Measurements from ENCODE around the gene BACH2. TPM values are rescaled to one million over a fixed set of nuclear protein-coding genes. Genes with fewer than 3 reads are reported as not detected.

BACH2 gene
- total RNA-seq, 1 donor from 2014 or later, result 11.9 TPM

DNA sequence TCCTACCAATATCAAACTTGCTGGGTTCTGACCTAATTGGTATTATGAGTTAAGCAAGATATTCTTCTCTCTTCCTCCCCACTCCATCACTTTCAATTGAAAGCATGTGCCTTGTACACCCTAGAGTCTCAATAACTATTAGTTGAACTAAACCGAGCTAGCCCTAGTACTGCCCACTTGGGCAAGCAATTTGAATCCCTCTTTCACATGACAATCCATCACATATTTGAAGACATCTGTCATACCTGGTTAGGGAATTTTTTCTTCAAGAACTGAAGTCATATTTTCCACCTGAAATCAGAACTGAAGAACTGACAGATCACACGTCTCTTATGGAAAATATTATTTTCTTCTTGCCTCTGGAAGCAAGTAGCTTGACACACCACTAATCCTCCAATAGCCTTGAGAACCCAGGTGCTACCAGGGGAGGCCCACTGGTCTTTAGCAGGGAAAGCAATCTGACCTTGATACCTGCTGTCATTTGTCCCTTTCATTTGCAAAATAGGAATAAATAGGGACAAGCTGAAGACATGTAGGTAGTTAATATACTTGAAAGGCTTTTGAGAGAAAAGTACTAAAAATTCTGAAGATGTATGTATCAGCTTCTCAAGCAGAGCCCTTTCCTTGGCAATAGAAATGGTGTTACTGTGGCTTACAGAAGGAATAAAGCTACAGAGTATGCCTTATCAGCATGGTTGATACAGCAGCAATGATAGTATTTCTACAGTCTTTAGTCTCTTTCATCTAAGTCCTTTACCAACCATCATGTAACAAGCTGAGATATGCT, 331.0 kb downstream of the BACH2 start:
- no peak for DNase-seq

DNA sequence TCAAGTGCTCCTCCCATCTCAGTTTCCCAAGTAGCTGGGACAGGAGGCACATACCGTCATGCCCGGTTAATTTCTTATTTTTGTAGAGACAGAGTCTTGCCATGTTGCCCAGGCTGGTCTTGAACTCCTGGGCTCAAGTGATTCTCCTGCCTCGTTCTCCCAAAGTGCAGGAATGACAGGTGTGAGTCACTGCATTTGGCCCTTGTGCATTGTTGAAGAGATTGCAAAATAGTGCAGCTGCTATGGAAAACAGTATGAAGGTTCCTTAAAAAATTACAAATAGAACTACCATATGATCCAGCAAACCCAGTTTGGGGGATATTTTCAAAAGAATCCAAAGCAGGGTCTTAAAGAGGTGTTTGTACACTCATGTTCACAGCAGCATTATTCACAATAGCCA, 333.3 kb downstream of the BACH2 start:
- no peak for DNase-seq

DNA sequence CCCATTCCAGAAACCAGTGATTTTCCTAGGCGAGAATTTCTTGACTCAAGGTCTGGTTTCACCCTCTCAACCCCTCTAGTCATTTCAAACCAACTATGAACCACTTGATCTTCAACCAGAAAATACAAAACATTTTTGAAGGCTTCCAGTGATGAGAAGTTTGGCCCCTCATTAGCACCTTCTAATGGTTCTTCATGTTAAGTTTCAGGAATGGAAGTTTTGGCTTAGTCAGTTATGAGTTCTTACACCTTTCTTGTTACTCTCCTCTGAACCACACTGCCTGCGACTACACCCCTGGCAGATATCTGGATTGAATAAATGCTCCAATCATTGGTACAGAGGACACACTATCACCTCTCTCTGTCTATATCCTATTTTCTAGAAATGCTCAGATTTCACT, 335.2 kb downstream of the BACH2 start:
- no peak for DNase-seq

DNA sequence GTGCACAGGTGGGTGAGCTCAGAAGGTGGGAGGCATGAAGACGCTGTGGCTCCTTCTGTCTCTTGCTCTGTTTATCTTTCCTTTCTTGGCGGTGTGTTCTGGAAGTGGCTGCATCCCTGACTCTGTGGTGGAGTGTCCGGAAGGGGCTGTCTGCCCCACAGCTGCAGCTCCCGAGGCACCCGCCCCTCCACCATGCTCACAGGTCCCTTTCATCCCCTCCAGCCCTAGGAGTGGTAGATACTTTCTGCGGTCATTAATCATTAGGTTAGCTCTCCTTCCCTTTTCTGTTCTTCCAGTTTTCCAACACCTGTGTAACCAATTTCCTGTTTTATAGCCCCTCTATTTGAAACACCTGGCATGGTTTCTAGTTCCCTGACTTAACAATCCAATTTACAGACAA, 336.8 kb downstream of the BACH2 start:
- no peak for DNase-seq

DNA sequence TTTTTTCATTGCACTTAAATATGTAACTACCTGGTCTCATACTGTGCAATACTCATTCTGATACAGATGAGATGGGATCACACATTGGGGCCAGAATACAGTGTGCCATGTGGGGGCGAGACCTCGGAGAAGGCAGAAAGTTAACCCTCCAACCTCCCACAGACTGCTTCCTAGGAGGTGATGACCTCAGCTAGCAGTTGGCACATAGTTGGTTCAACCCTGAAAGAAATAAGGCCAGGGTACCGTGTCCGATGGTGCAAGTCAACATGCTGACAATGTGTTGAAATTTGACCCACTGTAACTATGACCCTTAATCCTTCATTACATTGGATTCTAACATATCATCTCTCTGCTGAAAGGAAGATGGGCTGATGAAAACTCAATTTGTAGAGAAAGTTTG, 340.5 kb downstream of the BACH2 start:
- no peak for DNase-seq

DNA sequence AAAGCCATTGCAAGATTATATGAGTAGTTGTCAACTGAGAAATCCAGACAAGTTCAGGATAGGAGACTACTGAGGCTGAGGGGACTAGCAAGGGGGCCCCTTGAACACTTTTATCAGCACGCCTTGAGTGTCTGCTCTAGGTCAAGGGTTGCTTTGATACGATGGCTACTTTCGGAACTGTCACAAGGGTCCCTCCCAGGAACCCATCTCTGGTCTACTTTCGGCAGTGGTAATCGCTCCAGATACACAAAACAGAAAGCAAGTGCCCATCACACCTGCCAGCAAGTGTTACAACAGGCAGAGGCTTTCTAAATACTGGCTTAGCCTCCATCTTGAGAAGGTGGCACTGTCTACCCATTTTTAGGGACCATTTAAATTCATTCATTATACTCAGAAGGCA, 341.3 kb downstream of the BACH2 start:
- no peak for DNase-seq

DNA sequence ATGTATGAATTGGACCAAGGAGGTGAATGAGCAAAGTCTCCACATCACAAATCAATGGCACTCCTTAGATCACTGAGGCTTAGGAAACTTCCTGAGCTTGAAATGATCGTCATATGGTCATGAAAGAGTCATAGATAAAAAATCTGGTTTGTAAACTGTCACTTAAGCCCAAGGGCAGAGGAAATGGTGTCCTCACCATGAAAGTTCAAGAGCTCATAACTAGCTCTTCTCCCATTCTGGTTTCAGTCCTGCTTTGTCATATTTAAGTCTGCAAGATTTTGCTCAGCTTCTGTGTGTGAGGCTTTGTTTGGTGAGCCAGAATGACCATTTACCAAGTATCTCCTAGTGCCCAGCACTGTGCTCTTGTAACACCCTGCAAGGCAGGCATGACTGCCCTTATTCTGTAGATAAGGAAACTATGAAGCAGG, 341.9 kb downstream of the BACH2 start:
- DNase-seq, result no peak

DNA sequence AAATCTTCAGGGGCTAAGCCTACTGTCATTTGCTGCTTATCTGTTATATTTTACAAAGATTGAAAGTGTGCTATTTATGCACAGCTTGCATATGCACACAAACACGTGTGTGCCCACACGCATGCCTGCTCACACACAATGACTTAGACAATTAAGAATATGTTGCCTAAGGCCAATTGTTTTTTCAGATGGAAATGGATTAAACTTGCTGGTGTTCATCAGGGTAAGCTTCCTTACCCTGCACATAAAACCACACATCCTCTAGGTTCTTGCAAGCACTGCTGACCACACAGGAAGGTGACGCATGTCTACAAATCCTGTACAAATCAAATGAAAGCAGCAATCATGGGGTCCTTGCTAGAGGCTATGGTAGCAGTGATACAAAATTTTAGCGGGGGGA, 344.0 kb downstream of the BACH2 start:
- DNase-seq, result no peak

DNA sequence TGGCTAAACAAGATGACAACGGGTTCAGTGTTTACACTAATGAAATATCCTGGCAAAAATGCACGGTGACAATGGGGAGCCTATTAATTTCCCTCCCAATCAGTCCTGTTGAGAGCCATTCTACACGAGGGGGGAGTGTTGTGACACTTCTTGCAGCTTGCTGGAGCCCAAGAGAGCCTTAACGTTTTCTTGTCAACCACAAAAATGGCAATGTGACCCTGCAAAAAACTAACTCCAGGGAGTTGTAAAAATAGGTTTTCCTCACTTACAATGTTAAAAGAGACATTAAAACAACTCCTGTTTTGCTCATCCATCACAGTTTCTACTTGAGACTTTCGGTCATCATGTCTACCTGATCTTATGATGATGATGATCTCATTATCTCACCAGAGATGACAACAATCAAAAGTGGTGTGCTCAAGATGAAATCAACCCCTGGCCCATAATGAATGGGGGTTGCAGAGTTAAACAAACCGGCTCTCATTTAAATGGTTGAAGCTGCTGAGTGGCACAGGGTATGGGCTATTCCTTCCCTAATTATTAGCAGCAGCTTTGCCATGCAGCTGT, 344.5 kb downstream of the BACH2 start:
- no peak for DNase-seq

DNA sequence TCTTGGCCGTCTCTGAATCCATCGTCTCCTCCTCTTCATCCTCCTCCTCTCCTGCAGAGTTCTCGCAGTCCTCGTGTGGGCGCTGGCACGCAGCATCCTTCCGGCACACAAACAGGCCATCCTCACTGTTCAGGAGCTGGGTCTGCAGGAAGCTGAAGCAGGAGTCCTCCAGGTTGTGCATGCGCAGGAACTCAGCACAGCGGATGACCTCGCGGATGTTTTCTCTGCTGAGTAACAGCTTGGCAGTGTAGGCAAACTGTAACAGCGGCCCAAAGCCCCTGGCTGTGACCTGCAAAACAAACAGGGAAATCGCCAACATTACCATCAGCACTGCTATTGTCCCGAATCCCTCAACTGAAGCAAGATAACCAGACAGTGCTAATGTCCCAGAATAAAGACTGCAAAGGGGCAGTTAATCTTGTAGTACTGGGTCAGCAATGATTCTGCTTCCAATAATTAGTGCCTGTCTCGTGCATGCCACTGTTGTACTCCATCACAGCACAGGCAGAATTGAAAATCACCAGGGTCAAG, 345.0 kb downstream of the BACH2 start:
- no peak for DNase-seq

DNA sequence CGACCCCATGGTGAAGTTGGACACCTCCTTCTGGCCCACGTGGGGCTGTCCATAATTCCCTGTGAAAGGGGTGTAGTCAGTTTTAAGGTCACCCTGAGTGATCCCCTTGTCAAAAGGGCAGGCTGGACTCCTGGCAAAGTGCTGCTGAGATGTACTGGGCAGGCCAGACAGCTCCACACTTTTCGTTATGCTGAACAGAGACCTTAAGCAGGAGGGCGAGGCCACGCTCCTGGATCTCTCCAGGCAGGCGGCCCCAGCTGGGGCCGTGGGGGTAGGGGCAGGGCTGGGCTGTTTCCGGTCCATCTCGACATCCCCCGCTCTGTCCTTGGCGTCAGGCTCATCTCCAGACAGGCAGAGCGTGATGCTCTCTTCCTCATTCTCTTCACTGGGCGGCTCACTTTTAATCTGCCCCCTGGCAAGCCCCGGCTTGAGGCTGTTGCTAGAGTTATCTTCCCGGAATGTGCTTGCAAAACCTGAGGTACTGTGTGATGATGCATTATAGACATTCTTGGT, 345.7 kb downstream of the BACH2 start:
- DNase-seq, result no peak

DNA sequence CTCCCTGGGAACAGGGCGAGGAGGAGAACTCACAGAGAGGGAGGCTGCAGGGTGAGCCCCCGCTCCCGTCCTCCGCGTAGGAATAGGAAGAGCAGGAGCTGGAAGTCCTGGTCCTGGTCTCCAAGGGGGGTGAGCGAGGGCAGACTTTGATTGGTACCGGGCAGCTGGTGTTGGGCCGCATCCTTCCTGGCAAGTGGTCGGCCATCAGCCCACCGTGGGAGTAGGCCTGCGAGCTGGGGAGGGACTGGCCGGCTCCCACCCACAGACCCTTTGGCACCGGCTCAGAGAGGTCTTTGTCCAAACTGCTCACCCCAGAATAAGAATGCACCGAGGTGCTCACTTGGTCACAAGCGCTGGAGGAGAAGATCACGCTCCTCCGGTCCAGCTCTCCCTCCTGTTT, 346.2 kb downstream of the BACH2 start:
- no peak for DNase-seq

DNA sequence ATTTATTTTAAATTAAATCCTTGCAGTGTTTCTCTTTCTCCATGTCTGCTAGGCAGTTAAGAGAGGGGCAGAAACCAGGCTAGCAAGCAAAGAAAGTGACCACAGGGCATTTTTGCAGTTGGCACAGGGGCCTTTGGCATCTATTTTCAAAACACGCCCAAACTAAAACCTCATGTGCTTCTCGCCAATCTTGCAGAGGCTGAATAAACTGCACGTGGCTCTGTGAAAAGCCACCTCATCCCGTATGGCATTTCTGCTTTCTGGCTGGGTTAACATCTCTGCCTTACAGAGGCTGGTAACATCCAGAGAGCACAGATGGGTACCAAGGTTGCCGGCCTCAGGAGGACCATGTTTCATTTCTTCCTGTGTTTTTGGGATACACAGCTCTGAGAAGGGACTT, 347.8 kb downstream of the BACH2 start:
- DNase-seq, result no peak

DNA sequence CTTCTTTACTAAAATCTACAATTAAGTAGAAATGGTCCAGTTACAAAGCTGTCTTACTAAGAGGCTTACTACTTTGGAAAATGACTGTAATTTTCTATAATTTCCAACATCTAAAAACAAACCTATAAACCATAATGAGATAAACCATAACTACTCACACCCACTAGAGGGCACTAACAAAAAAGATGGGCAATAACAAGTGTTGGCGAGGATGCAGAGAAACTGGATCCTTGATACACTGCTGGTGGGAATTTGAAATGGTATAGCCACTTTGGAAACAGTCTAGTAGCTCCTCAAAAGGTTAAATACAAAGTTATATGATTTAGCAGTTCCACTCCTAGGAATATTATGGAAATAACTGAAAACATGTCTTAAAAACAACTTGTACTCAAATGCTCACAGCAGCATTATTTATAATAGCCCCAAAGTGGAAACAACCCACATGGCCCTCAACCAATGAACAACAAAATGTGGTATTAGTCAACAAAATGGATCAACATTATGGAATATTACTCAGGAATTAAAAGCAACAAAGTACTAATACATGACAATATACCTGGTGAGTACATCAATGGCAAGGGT, 351.7 kb downstream of the BACH2 start:
- DNase-seq, result no peak

DNA sequence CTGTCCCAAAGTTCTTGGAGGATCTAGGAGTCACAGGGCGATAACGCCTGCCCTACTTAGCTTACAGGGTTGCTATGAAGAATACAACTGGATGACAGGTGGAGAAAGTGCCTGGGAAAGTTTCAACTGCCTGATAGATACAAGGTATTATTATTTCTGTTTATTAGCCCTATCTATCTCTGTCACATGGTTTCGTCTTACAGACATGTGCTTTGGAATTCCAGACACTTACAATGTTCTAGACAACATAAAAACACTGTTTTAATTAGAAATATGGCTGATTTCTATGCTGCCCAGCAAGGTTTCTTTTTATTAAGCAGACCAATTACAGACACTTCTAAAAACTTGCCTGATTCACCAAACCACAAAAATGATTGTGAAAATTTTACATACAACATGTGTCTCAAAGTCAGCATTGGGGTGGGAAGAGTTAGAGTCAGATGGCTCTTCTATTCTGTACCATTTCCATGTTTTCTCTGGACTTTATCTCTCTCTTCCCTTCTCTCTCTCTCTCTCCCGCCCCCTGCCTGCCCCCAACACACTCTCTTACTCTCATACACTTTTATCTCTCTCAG, 352.4 kb downstream of the BACH2 start:
- no peak for DNase-seq

DNA sequence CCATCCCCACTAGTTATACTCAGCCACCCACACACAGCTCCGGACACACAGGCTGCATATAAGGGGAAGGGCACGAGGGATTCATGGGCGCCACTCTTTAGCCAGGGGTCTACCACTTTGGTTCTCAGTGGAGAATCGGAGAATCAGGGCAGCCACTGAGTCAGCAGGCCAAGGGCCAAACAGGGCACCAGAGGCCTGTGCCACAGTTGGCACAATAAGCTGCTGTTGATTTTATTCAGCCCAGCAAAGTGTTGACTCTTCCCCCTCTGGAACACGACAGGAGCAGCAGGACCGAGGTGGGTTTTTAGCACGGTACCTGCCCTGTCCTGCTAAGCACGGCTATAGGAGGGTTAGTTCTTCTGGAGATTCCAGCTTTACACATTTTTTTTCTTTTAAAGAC, 354.0 kb downstream of the BACH2 start:
- no peak for DNase-seq

DNA sequence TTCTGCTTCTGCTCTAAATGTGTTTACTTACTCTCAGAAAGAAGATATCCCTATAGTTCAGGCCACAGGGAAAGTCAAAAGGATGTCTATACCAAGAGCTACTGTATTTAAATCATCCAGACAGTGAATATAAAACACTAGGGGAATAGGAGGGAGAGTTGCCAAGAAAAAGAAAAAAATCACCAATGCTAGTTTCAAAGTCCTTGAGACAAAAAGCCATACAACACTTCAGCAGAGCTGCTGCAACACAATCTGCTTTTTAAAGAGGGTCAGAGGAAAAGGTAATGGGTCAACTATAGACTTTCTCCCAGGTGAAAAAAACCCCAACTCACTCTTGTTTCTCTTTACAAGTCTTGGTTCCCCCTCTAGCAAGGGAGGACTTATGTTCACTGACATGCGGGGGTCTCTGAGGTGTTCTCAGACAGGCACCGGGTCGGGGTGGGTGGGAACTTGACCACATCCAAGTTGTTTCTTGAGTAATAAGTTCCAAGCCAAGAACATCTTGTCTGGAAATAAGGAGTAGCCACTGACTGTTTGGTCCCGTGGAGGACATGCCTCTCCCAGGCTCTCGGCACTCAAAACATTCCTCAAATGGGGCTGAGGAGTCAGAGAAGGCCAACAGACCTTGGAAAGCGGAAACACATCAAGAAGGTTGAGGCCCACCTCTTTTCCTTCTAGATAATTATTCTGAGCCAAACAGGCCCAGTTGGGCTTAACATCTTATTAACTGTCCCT, 354.7 kb downstream of the BACH2 start:
- DNase-seq, result no peak

DNA sequence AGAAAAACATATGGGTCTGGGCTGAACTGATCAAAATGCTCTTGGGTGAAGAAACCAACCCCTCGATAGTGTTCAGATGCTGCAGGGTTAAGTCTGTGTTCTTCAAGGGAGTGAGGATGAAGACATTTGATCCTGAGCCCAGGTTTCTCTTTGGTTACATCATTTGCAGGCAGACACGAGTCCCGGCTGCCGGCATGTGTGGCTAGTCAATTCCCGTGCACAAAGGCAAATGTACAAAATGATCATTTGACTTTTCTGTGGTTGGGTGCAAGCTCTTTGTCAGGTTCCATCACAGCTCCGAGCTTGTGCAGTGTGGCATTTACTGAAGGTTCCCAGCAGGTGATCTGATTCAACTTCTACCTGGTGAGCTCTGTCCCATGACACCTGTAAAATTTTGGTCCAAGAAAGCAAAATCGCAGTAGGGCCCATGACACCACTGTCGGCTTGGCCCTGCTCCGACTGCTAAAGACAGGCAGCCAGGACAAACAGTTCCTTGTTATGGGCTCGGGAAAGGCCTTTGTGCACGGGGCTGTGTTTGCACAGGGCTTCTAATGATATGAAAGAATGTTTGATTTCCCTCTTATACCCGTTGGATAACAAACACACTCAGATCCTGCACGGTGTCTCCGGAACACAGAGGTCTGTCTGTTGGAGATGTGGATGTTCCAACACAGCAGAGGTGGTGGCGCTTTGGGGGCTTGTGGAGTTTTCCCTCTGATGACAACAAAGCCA, 355.4 kb downstream of the BACH2 start:
- DNase-seq, result no peak

DNA sequence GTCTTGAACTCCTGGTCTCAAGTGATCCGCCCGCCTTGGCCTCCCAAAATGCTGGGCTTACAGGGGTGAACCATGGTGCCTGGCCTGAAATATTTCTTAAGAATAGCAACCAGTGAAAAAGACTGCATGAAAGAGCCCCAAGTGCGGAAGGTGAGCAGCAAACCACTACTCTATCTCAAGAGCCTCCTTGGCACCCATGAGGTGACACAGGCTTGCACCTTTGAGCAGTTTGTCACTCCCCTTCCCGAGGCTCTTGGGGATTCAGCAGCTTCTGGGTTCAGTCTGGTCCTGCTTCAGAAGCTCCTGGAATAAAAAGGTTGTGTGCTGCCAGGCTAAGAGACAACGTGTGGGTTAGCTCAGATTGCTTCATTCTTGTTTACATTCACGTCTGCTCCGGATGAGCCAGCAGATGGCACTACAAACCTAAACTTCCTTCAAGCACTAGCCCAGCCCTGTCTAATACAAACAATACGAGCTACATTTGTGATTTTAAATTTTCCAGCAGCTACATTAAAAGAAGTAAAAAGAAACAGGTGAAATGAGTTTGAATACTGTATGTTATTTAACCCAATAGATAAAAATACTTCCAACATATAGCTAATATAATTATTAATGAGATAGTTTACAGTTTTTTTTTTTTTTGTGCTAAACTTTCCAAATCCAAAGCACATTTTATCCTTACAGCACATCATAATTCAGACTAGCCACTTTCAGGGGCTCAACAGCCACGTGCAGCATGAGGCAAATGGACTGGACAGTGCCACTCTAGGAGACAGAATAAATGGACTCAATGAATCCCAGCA, 356.2 kb downstream of the BACH2 start:
- peak; percentile 67 for DNase-seq

DNA sequence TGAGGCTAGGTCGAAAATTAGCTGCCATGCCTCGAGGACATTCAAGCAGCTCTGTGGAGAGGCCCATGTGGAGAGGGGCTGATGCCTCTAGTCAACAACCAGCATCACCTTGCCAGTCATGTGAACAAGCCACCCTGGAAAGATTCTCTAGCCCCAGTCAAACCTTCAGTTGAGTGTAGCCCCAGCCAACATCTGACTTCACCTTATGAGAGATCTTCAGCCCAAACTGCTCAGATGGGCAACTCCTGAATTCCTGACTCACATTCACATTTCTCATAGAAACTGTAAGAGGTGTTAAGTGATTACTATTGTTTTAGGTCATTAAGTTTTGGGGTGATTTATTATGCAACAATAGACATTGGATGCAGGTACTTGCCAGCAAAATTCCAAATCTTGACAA, 357.5 kb downstream of the BACH2 start:
- DNase-seq, result no peak

DNA sequence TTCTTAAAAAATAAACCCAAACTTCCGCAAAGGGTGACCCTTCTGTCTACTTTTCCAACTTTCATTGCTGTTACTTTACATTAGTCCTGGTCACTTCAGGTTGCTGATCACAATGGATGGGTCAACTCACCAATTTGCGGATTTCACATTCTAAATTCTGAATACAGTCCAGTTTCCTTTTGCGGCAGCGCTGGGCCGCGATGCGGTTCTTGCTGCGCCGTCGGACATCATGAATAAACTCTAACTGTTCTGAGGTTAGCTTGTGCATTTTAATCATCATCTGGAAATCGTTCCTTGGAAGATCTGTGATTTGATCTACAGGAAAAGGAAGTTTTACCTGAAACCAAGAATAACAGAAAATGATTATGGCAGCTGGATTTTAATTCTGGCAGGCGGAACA, 358.6 kb downstream of the BACH2 start:
- DNase-seq, result no peak
